HG02840 (cell line): ENCODE results near the gene DOC2B.
"Not testable (repeated sequence)": the region's sequence is repeated elsewhere in the genome, so short reads cannot be mapped to it uniquely, and the experiment has no call there.

ENCODE experiments used
- ATAC-seq: cut with Tn5 transposase; IDR thresholded peaks from one replicate; pipeline ENCODE4 v1.9.1; 2021; ENCODE audit warnings: mild to moderate bottlenecking, moderate library complexity, moderate number of reproducible peaks; ENCODE audit not compliant: unreplicated experiment, low FRiP score

DOC2B gene

GRCh38 chr17:147796-148740 is 33.4 kb downstream of the DOC2B start:
- ATAC-seq: no peak

- no peak for ATAC-seq
These were observed 34.3 kb downstream of the DOC2B start for GRCh38 chr17:146983-147761.

- no peak for ATAC-seq
These were observed 34.9 kb downstream of the DOC2B start for GRCh38 chr17:146546-146945.

GRCh38 chr17:145671-146541 is 35.5 kb downstream of the DOC2B start:
- no peak for ATAC-seq

GRCh38 chr17:144936-145670 is 36.3 kb downstream of the DOC2B start:
- no peak for ATAC-seq

- no peak for ATAC-seq
These were observed 37.6 kb downstream of the DOC2B start for GRCh38 chr17:143785-144281.

GRCh38 chr17:142876-143784 is 38.3 kb downstream of the DOC2B start:
- no peak for ATAC-seq

- no peak for ATAC-seq
These were observed 39.3 kb downstream of the DOC2B start for GRCh38 chr17:142102-142661.

GRCh38 chr17:139401-140205 is 41.8 kb downstream of the DOC2B start:
- ATAC-seq: not testable (repeated sequence)

GRCh38 chr17:137166-137807 is 44.2 kb downstream of the DOC2B start, which contains the start of gene SCGB1C2:
SCGB1C2 (plus strand) TSS chr17:137569; CDS start chr17:137591, 22 bp downstream.
- ATAC-seq: not testable (repeated sequence)

- not testable (repeated sequence) for ATAC-seq
These were observed 44.9 kb downstream of the DOC2B start for GRCh38 chr17:136531-136930.

- ATAC-seq: not testable (repeated sequence)
These were observed 45.6 kb downstream of the DOC2B start for GRCh38 chr17:135895-136294.

- not testable (repeated sequence) for ATAC-seq
These were observed 46.4 kb downstream of the DOC2B start for GRCh38 chr17:135022-135421.

- peak; percentile 65 for ATAC-seq
These were observed 47.1 kb downstream of the DOC2B start for GRCh38 chr17:134332-134785.

GRCh38 chr17:133932-134331 is 47.5 kb downstream of the DOC2B start:
- ATAC-seq: not testable (repeated sequence)

- not testable (repeated sequence) for ATAC-seq
These were observed 63.0 kb downstream of the DOC2B start for GRCh38 chr17:118339-118917.
